ENCODE results near the gene TMEM126A.
"Not testable (repeated sequence)": the region's sequence is repeated elsewhere in the genome, so short reads cannot be mapped to it uniquely, and the experiment has no call there.

The TMEM126A gene

GRCh38 chr11:85647604-85648299, at the start of gene TMEM126A:
TMEM126A (plus strand) TSS chr11:85647967; CDS start chr11:85650256, 2,289 bp downstream.
- DNase-seq (ENCODE audit: low read depth) = peak; percentile 84

- DNase-seq (ENCODE audit: low read depth) = no peak
Measured at GRCh38 chr11:85599083-85599482, 48.7 kb upstream of the TMEM126A start.

- DNase-seq (ENCODE audit: low read depth) = no peak
Measured at GRCh38 chr11:85602526-85603213, 45.1 kb upstream of the TMEM126A start.

GRCh38 chr11:85603220-85603619, 44.5 kb upstream of the TMEM126A start:
- DNase-seq (ENCODE audit: low read depth) = no peak

- not testable (repeated sequence) for DNase-seq (ENCODE audit: low read depth)
Measured at GRCh38 chr11:85606237-85606636, 41.5 kb upstream of the TMEM126A start.

- not testable (repeated sequence) for DNase-seq (ENCODE audit: low read depth)
Measured at GRCh38 chr11:85608621-85609020, 39.1 kb upstream of the TMEM126A start.

GRCh38 chr11:85609286-85609685, 38.5 kb upstream of the TMEM126A start:
- not testable (repeated sequence) for DNase-seq (ENCODE audit: low read depth)

GRCh38 chr11:85611643-85612042, 36.1 kb upstream of the TMEM126A start:
- DNase-seq (ENCODE audit: low read depth) = not testable (repeated sequence)

- DNase-seq (ENCODE audit: low read depth) = no peak
Measured at GRCh38 chr11:85619499-85619898, 28.3 kb upstream of the TMEM126A start.

GRCh38 chr11:85620256-85620655, 27.5 kb upstream of the TMEM126A start:
- DNase-seq (ENCODE audit: low read depth) = no peak

- DNase-seq (ENCODE audit: low read depth) = no peak
Measured at GRCh38 chr11:85626496-85626895, 21.3 kb upstream of the TMEM126A start.

- peak; percentile 57 for DNase-seq (ENCODE audit: low read depth)
Measured at GRCh38 chr11:85627332-85627997, 20.3 kb upstream of the TMEM126A start, which contains the start of gene DLG2. DLG2 (minus strand) TSS chr11:85627344.

GRCh38 chr11:85627998-85628770, 19.6 kb upstream of the TMEM126A start, which contains the start of gene TMEM126B:
TMEM126B (plus strand) TSS chr11:85628593; CDS start chr11:85628608, 15 bp downstream.
- DNase-seq (ENCODE audit: low read depth) = peak; percentile 98

- no peak for DNase-seq (ENCODE audit: low read depth)
Measured at GRCh38 chr11:85628771-85629341, 18.9 kb upstream of the TMEM126A start.

GRCh38 chr11:85634747-85635146, 13.0 kb upstream of the TMEM126A start:
- DNase-seq (ENCODE audit: low read depth) = no peak

- DNase-seq (ENCODE audit: low read depth) = no peak
Measured at GRCh38 chr11:85643191-85643614, 4.6 kb upstream of the TMEM126A start.

GRCh38 chr11:85647078-85647477, 689 bp upstream of the TMEM126A start:
- DNase-seq (ENCODE audit: low read depth) = no peak

GRCh38 chr11:85651118-85651517, 3.4 kb downstream of the TMEM126A start:
- no peak for DNase-seq (ENCODE audit: low read depth)

- DNase-seq (ENCODE audit: low read depth) = no peak
Measured at GRCh38 chr11:85652786-85653447, 5.2 kb downstream of the TMEM126A start.

GRCh38 chr11:85654343-85654742, 6.6 kb downstream of the TMEM126A start:
- not testable (repeated sequence) for DNase-seq (ENCODE audit: low read depth)

- no peak for DNase-seq (ENCODE audit: low read depth)
Measured at GRCh38 chr11:85656777-85657176, 9.0 kb downstream of the TMEM126A start.
